H9 (cell line): ENCODE results near the gene DDAH2. TPM values are rescaled to one million over a fixed set of nuclear protein-coding genes. Genes with fewer than 3 reads are reported as not detected.

Experiments used
- DNase-seq: peaks from one replicate; pipeline ENCODE4 v3.0.0-alpha.2; 2017
- H2AFZ ChIP-seq: one replicate; pipeline ENCODE4 v1.6.1; 2013; ENCODE audit warnings: mild to moderate bottlenecking, low read length, control low read depth, moderate library complexity
- H2AK5ac ChIP-seq: 2 replicates; pipeline ENCODE4 v1.6.1; 2013; ENCODE audit warnings: low read length, control low read depth, mixed read lengths; ENCODE audit not compliant: insufficient read length
- H2BK120ac ChIP-seq: one replicate; pipeline ENCODE4 v1.6.1; 2013; ENCODE audit warnings: low read depth, mild to moderate bottlenecking, low read length, control low read depth, inconsistent platforms; ENCODE audit not compliant: poor library complexity, severe bottlenecking
- H2BK12ac ChIP-seq: 2 replicates; pipeline ENCODE4 v1.6.1; 2013; ENCODE audit warnings: low read length, control low read depth, mixed read lengths, low read depth; ENCODE audit not compliant: insufficient read length
- H2BK15ac ChIP-seq: 2 replicates; pipeline ENCODE4 v1.6.1; 2013; ENCODE audit warnings: low read depth, low read length, control low read depth
- H2BK20ac ChIP-seq: one replicate; pipeline ENCODE4 v1.6.1; 2013; ENCODE audit warnings: low read depth, mild to moderate bottlenecking, low read length, control low read depth, inconsistent platforms; ENCODE audit not compliant: poor library complexity, severe bottlenecking
- H2BK5ac ChIP-seq: 2 replicates; pipeline ENCODE4 v1.6.1; 2013; ENCODE audit warnings: low read length, control low read depth, mixed read lengths; ENCODE audit not compliant: insufficient read length
- H3K14ac ChIP-seq: 2 replicates; pipeline ENCODE4 v1.6.1; 2013; ENCODE audit warnings: low read length, control low read depth; ENCODE audit not compliant: insufficient read depth
- H3K18ac ChIP-seq: 2 replicates; pipeline ENCODE4 v1.6.1; 2013; ENCODE audit warnings: low read depth, mild to moderate bottlenecking, mixed read lengths, low read length, control low read depth; ENCODE audit not compliant: insufficient read length
- H3K23ac ChIP-seq: 2 replicates; pipeline ENCODE4 v1.6.1; 2013; ENCODE audit warnings: low read length, control low read depth, mixed read lengths, low read depth; ENCODE audit not compliant: insufficient read length
- H3K23me2 ChIP-seq: 2 replicates; pipeline ENCODE4 v1.6.1; 2013; ENCODE audit warnings: low read depth, mild to moderate bottlenecking, mixed read lengths, low read length, control low read depth; ENCODE audit not compliant: insufficient read length, poor library complexity, severe bottlenecking
- H3K27ac ChIP-seq: 2 replicates; pipeline ENCODE4 v1.5.1; 2013; ENCODE audit warnings: low read length, control low read depth, mixed read lengths, low read depth; ENCODE audit not compliant: insufficient read length
- H3K27me3 ChIP-seq: 2 replicates; pipeline ENCODE4 v1.6.1; 2013; ENCODE audit warnings: low read length, control low read depth, inconsistent platforms; ENCODE audit not compliant: insufficient read depth
- H3K4ac ChIP-seq: 2 replicates; pipeline ENCODE4 v1.6.1; 2013; ENCODE audit warnings: low read depth, mild to moderate bottlenecking, control low read depth, inconsistent platforms, low read length, moderate library complexity
- H3K4me1 ChIP-seq: 2 replicates; pipeline ENCODE4 v1.6.1; 2013; ENCODE audit warnings: low read length, control low read depth, inconsistent platforms; ENCODE audit not compliant: insufficient read depth
- H3K4me2 ChIP-seq: 2 replicates; pipeline ENCODE4 v1.6.1; 2013; ENCODE audit warnings: low read length, control low read depth, mixed read lengths; ENCODE audit not compliant: insufficient read length, insufficient read depth
- H3K56ac ChIP-seq: 2 replicates; pipeline ENCODE4 v1.6.1; 2013; ENCODE audit warnings: low read depth, mild to moderate bottlenecking, mixed read lengths, low read length, control low read depth; ENCODE audit not compliant: insufficient read length
- H3K79me1 ChIP-seq: 2 replicates; pipeline ENCODE4 v1.6.1; 2013; ENCODE audit warnings: low read depth, mild to moderate bottlenecking, moderate library complexity, low read length, control low read depth, inconsistent platforms; ENCODE audit not compliant: insufficient read depth, poor library complexity, severe bottlenecking
- H3K79me2 ChIP-seq: 2 replicates; pipeline ENCODE4 v1.6.1; 2013; ENCODE audit warnings: low read length, control low read depth, inconsistent platforms; ENCODE audit not compliant: insufficient read depth
- H3K9ac ChIP-seq: 2 replicates; pipeline ENCODE4 v1.6.1; 2013; ENCODE audit warnings: low read length, control low read depth, mixed read lengths; ENCODE audit not compliant: insufficient read length; ENCODE audit errors: extremely low read depth
- H3K9me3 ChIP-seq: one replicate; pipeline ENCODE4 v1.6.1; 2013; ENCODE audit warnings: low read depth, low read length, inconsistent platforms; ENCODE audit not compliant: control insufficient read depth
- H3T11ph ChIP-seq: one replicate; pipeline ENCODE4 v1.6.1; 2013; ENCODE audit warnings: mild to moderate bottlenecking, low read length, control low read depth, inconsistent platforms
- H4K20me1 ChIP-seq: one replicate; pipeline ENCODE4 v1.6.1; 2013; ENCODE audit not compliant: control insufficient read depth, insufficient read length, insufficient read depth
- H4K5ac ChIP-seq: 2 replicates; pipeline ENCODE4 v1.6.1; 2013; ENCODE audit warnings: low read depth, mild to moderate bottlenecking, mixed read lengths, low read length, control low read depth; ENCODE audit not compliant: insufficient read length
- H4K8ac ChIP-seq: replicated peaks from 2 replicates; pipeline ENCODE4 v1.6.1; 2013; ENCODE audit warnings: low read length, control low read depth, mixed read lengths, low read depth; ENCODE audit not compliant: insufficient read length
- H4K91ac ChIP-seq: 2 replicates; pipeline ENCODE4 v1.6.1; 2013; ENCODE audit warnings: low read depth, mild to moderate bottlenecking, moderate library complexity, mixed read lengths, low read length, control low read depth; ENCODE audit not compliant: insufficient read length
- H3K27ac Mint-ChIP-seq, 3 experiments: 2 replicates in 2 of 3; 3 replicates in 1 of 3; pipeline ENCODE4 v1.8.0; 2020 to 2021; ENCODE audit warnings: mixed read lengths in 3 of 3, mild to moderate bottlenecking in 1 of 3, moderate library complexity in 1 of 3
- H3K27me3 Mint-ChIP-seq: 2 replicates; pipeline ENCODE4 v1.8.0; 2021; ENCODE audit warnings: low read depth, mild to moderate bottlenecking, moderate library complexity, mixed read lengths
- H3K36me3 Mint-ChIP-seq, 3 experiments: 2 replicates in 2 of 3; 3 replicates in 1 of 3; pipeline ENCODE4 v1.8.0; 2020 to 2021; ENCODE audit warnings: low read depth in 3 of 3, mixed read lengths in 3 of 3; ENCODE audit not compliant: insufficient read depth in 1 of 3
- H3K4me1 Mint-ChIP-seq, 2 experiments: 2 replicates each; pipeline ENCODE4 v1.8.0; 2020; ENCODE audit warnings: mixed read lengths in 2 of 2
- H3K4me3 Mint-ChIP-seq, 2 experiments: 2 replicates in 1 of 2; 3 replicates in 1 of 2; pipeline ENCODE4 v1.8.0; 2020 to 2021; ENCODE audit warnings: mild to moderate bottlenecking in 2 of 2, mixed read lengths in 2 of 2, moderate library complexity in 1 of 2
- H3K9me3 Mint-ChIP-seq, 2 experiments: 2 replicates in 1 of 2; 3 replicates in 1 of 2; pipeline ENCODE4 v1.8.0; 2020; ENCODE audit warnings: mild to moderate bottlenecking in 2 of 2, mixed read lengths in 2 of 2, moderate library complexity in 1 of 2
- CTCF ChIP-seq: fragments of 200-600 bp; sonication (generic); conservative IDR thresholded peaks from 3 replicates; pipeline ENCODE4 v1.8.0; 2021; ENCODE audit warnings: antibody characterized with exemption, mild to moderate bottlenecking
- WGBS: extraction: QIAGEN DNeasy Blood & Tissue Kit; methylation state at CpG from one replicate; pipeline ENCODE4 v1.1.7; 2013; ENCODE audit warnings: missing lambda C conversion rate, low lambda C conversion rate, mixed read lengths; ENCODE audit not compliant: insufficient read length; ENCODE audit errors: extremely low coverage; 5-methylcytosine and 5-hydroxymethylcytosine counted together
- total RNA-seq: library from RNA; stranded (reverse); gene quantifications from 2 replicates; pipeline ENCODE4 v1.2.1, GENCODE V29; 2021

The DDAH2 gene
- total RNA-seq, 1 experiment from 2014 or later = 73.2 TPM

DNA sequence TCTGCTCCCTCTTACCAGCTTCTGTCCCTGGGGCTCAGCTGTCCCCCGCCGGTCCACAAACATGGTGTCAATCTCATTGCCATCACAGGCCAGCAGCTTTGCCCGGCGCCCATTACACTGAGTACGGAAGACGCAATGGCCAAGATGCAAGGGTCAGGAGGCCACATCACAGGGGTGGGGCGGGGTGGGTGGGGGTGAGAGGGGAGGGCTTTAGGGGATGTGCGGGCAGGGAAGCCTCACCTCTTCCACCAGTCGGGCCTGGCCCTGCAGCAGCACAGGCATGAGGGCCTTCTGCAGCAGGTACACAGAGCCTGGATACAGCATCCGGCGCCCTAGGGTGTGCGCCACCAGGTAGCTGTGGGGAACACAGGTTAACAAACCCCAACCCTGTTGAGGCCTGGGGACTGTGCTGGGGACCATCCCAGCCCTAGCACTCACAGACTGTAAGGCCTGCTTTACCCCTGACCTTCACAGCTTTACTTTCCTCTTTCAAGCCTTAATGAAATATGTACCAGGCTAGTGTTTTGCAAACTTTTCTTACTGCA, 37.5 kb downstream of the DDAH2 start:
- peaks cover 5 to 10% of the 10 kb centered on the region in 2 experiments; a peak in 3 of 4 replicates for H3K4me1 Mint-ChIP-seq
- TF ChIP-seq CTCF = no peak
- Histone ChIP-seq H3K79me1 (no peaks in the 10 kb centered on the region), H3K4ac (no peak overlapping the region), H3K4me2 (no peak overlapping the region), H3K18ac (no peak overlapping the region), H3K23me2 (no peaks in the 10 kb centered on the region), H3T11ph (no peak overlapping the region), H2BK120ac (no peak overlapping the region), H3K27ac (no peak overlapping the region), H4K91ac (no peak overlapping the region), H2BK15ac (no peak overlapping the region), H3K79me2 (no peaks in the 10 kb centered on the region), H3K9ac (no peak overlapping the region), H2AK5ac (no peak overlapping the region), H4K5ac (no peak overlapping the region), H3K23ac (no peak overlapping the region), H3K9me3 (no peaks in the 10 kb centered on the region), H4K8ac (no peak overlapping the region), H3K56ac (no peak overlapping the region), H4K20me1 (no peaks in the 10 kb centered on the region), H2BK20ac (no peak overlapping the region), H3K14ac (no peak overlapping the region), H2BK5ac (no peak overlapping the region), H2AFZ (no peak overlapping the region), H3K4me1 (no peaks in the 10 kb centered on the region), H2BK12ac (no peak overlapping the region), H3K27me3 (no peaks in the 10 kb centered on the region)
- no peak overlapping the region for H3K4me3 Mint-ChIP-seq
- no CpG with 5 or more reads among the region's 12 CpGs for WGBS
- no peak for DNase-seq
- no peak overlapping the region for H3K27ac Mint-ChIP-seq
- H3K27me3 Mint-ChIP-seq = no peaks in the 10 kb centered on the region
- H3K36me3 Mint-ChIP-seq = peaks cover 9 to 61% (median 46%) of the 10 kb centered on the region in 3 experiments; a peak in 6 of 7 replicates
- H3K9me3 Mint-ChIP-seq = no peaks in the 10 kb centered on the region
